ENCODE measurements around the gene ALG12. TPM values are rescaled to one million over a fixed set of nuclear protein-coding genes. Genes with fewer than 3 reads are reported as not detected.

Gene ALG12
- total and polyA plus RNA-seq, 2 of the 13 experiments (the other 11 are each of a cell fraction or from before 2014, with no cell fraction given) = 7.8 to 15.8 TPM

DNA sequence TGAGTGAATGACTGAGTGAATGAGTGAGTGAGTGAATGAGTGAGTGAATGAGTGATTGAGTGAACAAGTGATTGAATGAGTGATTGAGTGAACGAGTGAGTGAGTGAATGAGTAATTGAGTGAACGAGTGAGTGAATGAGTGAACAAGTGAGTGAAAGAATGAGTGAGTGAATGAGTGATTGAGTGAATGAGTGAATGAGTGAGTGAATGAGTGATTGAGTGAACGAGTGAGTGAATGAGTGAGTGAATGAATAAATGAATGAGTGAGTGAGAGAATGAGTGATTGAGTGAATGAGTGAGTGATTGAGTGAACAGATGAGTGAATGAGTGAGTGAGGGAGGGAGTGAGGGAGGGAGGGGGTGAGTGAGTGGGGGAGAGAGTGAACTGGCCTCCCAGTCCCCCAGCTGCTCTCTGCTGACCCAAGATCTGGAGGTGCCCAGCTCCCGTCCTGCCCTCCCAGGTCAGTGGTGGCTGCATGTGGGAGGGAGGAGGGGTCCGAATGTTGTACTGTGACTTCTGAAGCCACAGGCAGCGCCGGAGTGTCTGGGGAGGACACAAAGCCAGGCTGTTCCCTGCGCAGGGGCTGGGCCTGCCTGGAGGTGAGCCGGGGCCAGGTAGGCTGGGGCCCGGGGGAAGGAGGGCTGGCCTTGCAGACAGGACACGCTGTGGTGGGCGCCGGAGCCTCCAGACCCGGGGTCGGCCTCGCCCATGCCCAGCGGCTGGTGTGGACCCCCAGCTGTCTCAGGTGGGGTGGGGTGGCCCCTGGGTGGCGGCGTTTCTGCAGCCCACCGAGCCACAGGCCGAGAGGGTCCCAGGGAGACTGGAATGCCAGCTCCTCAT lies 24.5 kb upstream of the ALG12 start (continued):
- TF ChIP-seq ZNF747 (CRISPR knock-in tag; IDR thresholded peaks at IDR 0.05; ENCODE audit: borderline replicate concordance) (no peak), ZNF3 (CRISPR knock-in tag; IDR thresholded peaks at IDR 0.05) (no peak), SP140L (CRISPR knock-in tag; IDR thresholded peaks at IDR 0.05; ENCODE audit: borderline replicate concordance) (no peak), PHF21A (CRISPR knock-in tag; IDR thresholded peaks at IDR 0.05) (peak; percentile 46), NCOA5 (CRISPR knock-in tag; IDR thresholded peaks at IDR 0.05) (no peak), HIVEP1 (CRISPR knock-in tag; IDR thresholded peaks at IDR 0.05) (peak; percentile 45; the same call in 1 of the 2 replicates), PAF1 (CRISPR knock-in tag; IDR thresholded peaks at IDR 0.05) (no peak), AKAP8 (CRISPR knock-in tag; IDR thresholded peaks at IDR 0.05) (peak; percentile 77; the same call in 1 of the 2 replicates), ZNF644 (CRISPR knock-in tag; IDR thresholded peaks at IDR 0.05; ENCODE audit: low read depth) (no peak), ZNF713 (CRISPR knock-in tag; IDR thresholded peaks at IDR 0.05) (0 out of 2 replicates have a peak, but pooled peaks have one; percentile 70), PITX1 (CRISPR knock-in tag; IDR thresholded peaks at IDR 0.05) (0 out of 2 replicates have a peak, but pooled peaks have one; percentile 34), POLR2AphosphoS5 (IDR thresholded peaks at IDR 0.05; ENCODE audit: low read depth, low read length) (peak; percentile 45; the same call in 1 of the 2 replicates), NCOA2 (CRISPR knock-in tag; IDR thresholded peaks at IDR 0.05) (peak; percentile 71), ZNF776 (CRISPR knock-in tag; IDR thresholded peaks at IDR 0.05) (no peak), RBAK (CRISPR knock-in tag; IDR thresholded peaks at IDR 0.05) (peak; percentile 49; the same call in 1 of the 2 replicates), WIZ (CRISPR knock-in tag; IDR thresholded peaks at IDR 0.05) (0 out of 2 replicates have a peak, but pooled peaks have one; percentile 27), ZBTB1 (CRISPR knock-in tag; IDR thresholded peaks at IDR 0.05; ENCODE audit: borderline replicate concordance) (no peak), ZNF30 (CRISPR knock-in tag; IDR thresholded peaks at IDR 0.05) (no peak)
- TF ChIP-seq, protein P1, sequence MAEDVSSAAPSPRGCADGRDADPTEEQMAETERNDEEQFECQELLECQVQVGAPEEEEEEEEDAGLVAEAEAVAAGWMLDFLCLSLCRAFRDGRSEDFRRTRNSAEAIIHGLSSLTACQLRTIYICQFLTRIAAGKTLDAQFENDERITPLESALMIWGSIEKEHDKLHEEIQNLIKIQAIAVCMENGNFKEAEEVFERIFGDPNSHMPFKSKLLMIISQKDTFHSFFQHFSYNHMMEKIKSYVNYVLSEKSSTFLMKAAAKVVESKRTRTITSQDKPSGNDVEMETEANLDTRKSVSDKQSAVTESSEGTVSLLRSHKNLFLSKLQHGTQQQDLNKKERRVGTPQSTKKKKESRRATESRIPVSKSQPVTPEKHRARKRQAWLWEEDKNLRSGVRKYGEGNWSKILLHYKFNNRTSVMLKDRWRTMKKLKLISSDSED (CRISPR knock-in tag; IDR thresholded peaks at IDR 0.05) = no peak
- TF ChIP-seq, protein P2, sequence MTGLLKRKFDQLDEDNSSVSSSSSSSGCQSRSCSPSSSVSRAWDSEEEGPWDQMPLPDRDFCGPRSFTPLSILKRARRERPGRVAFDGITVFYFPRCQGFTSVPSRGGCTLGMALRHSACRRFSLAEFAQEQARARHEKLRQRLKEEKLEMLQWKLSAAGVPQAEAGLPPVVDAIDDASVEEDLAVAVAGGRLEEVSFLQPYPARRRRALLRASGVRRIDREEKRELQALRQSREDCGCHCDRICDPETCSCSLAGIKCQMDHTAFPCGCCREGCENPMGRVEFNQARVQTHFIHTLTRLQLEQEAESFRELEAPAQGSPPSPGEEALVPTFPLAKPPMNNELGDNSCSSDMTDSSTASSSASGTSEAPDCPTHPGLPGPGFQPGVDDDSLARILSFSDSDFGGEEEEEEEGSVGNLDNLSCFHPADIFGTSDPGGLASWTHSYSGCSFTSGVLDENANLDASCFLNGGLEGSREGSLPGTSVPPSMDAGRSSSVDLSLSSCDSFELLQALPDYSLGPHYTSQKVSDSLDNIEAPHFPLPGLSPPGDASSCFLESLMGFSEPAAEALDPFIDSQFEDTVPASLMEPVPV (CRISPR knock-in tag; IDR thresholded peaks at IDR 0.05) = peak; percentile 66; the same call in 1 of the 2 replicates
- TF ChIP-seq, protein P3, sequence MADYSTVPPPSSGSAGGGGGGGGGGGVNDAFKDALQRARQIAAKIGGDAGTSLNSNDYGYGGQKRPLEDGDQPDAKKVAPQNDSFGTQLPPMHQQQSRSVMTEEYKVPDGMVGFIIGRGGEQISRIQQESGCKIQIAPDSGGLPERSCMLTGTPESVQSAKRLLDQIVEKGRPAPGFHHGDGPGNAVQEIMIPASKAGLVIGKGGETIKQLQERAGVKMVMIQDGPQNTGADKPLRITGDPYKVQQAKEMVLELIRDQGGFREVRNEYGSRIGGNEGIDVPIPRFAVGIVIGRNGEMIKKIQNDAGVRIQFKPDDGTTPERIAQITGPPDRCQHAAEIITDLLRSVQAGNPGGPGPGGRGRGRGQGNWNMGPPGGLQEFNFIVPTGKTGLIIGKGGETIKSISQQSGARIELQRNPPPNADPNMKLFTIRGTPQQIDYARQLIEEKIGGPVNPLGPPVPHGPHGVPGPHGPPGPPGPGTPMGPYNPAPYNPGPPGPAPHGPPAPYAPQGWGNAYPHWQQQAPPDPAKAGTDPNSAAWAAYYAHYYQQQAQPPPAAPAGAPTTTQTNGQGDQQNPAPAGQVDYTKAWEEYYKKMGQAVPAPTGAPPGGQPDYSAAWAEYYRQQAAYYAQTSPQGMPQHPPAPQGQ (CRISPR knock-in tag; IDR thresholded peaks at IDR 0.05; ENCODE audit: borderline replicate concordance) = no peak
- TF ChIP-seq, protein P4, sequence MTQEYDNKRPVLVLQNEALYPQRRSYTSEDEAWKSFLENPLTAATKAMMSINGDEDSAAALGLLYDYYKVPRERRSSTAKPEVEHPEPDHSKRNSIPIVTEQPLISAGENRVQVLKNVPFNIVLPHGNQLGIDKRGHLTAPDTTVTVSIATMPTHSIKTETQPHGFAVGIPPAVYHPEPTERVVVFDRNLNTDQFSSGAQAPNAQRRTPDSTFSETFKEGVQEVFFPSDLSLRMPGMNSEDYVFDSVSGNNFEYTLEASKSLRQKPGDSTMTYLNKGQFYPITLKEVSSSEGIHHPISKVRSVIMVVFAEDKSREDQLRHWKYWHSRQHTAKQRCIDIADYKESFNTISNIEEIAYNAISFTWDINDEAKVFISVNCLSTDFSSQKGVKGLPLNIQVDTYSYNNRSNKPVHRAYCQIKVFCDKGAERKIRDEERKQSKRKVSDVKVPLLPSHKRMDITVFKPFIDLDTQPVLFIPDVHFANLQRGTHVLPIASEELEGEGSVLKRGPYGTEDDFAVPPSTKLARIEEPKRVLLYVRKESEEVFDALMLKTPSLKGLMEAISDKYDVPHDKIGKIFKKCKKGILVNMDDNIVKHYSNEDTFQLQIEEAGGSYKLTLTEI (CRISPR knock-in tag; conservative IDR thresholded peaks at IDR 0.05) = no peak
- TF ChIP-seq, protein P5, sequence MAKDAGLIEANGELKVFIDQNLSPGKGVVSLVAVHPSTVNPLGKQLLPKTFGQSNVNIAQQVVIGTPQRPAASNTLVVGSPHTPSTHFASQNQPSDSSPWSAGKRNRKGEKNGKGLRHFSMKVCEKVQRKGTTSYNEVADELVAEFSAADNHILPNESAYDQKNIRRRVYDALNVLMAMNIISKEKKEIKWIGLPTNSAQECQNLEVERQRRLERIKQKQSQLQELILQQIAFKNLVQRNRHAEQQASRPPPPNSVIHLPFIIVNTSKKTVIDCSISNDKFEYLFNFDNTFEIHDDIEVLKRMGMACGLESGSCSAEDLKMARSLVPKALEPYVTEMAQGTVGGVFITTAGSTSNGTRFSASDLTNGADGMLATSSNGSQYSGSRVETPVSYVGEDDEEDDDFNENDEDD (CRISPR knock-in tag; IDR thresholded peaks at IDR 0.05; ENCODE audit: borderline replicate concordance) = 0 out of 2 replicates have a peak, but pooled peaks have one; percentile 32
